ENCODE results near the gene BAG3.

- TF ChIP-seq CTCF (conservative IDR thresholded peaks at IDR 0.05; ENCODE audit: low read length) (no peak), EZH2phosphoT487 (IDR thresholded peaks at IDR 0.05; ENCODE audit: borderline replicate concordance, low read depth, low read length) (no peak)
These were observed 51.4 kb downstream of the BAG3 start for GRCh38 chr10:119702583-119702982.
